ENCODE results near the gene TIMM21.

- TF ChIP-seq POLR2AphosphoS5 (IDR thresholded peaks at IDR 0.05; ENCODE audit: low read depth, low read length) (no peak), POLR2A (IDR thresholded peaks at IDR 0.05; ENCODE audit: low read depth, low read length) (no peak), TAF1 (IDR thresholded peaks at IDR 0.05; ENCODE audit: low read depth, low read length) (no peak)
These were observed 8.9 kb upstream of the TIMM21 start for GRCh38 chr18:74139411-74139810.

All from GM12891 (cell line).